ENCODE measurements around the gene LYSMD4.
"Not testable (repeated sequence)": the region's sequence is repeated elsewhere in the genome, so short reads cannot be mapped to it uniquely, and the experiment has no call there.

Gene LYSMD4

GRCh38 chr15:99733268-99734039 is at the start of gene LYSMD4:
LYSMD4 (minus strand) TSS chr15:99733437; CDS start chr15:99731999, 1,438 bp downstream.
- DNase-seq: peak; percentile 60

GRCh38 chr15:99782029-99782428 is 48.8 kb upstream of the LYSMD4 start:
- not testable (repeated sequence) for DNase-seq

GRCh38 chr15:99777144-99777543 is 43.9 kb upstream of the LYSMD4 start:
- DNase-seq: no peak

- no peak for DNase-seq
Observed at GRCh38 chr15:99764522-99764921, 31.3 kb upstream of the LYSMD4 start.

GRCh38 chr15:99763827-99764226 is 30.6 kb upstream of the LYSMD4 start:
- DNase-seq: no peak

GRCh38 chr15:99762288-99762687 is 29.1 kb upstream of the LYSMD4 start:
- no peak for DNase-seq

- DNase-seq: peak; percentile 26
Observed at GRCh38 chr15:99755692-99756409, 22.6 kb upstream of the LYSMD4 start.

- no peak for DNase-seq
Observed at GRCh38 chr15:99753066-99753465, 19.8 kb upstream of the LYSMD4 start.

GRCh38 chr15:99752556-99752955 is 19.3 kb upstream of the LYSMD4 start:
- no peak for DNase-seq

- DNase-seq: not testable (repeated sequence)
Observed at GRCh38 chr15:99750326-99750725, 17.1 kb upstream of the LYSMD4 start.

GRCh38 chr15:99749386-99749785 is 16.1 kb upstream of the LYSMD4 start:
- DNase-seq: no peak

- DNase-seq: no peak
Observed at GRCh38 chr15:99745370-99746086, 12.3 kb upstream of the LYSMD4 start.

- DNase-seq: no peak
Observed at GRCh38 chr15:99744142-99744541, 10.9 kb upstream of the LYSMD4 start.

- no peak for DNase-seq
Observed at GRCh38 chr15:99741835-99742234, 8.6 kb upstream of the LYSMD4 start.

GRCh38 chr15:99738021-99738847 is 5.0 kb upstream of the LYSMD4 start:
- no peak for DNase-seq

GRCh38 chr15:99736702-99737101 is 3.5 kb upstream of the LYSMD4 start:
- no peak for DNase-seq

GRCh38 chr15:99735868-99736267 is 2.6 kb upstream of the LYSMD4 start:
- DNase-seq: no peak

GRCh38 chr15:99734575-99734974 is 1.3 kb upstream of the LYSMD4 start:
- no peak for DNase-seq

GRCh38 chr15:99734040-99734291 is 729 bp upstream of the LYSMD4 start:
- not testable (repeated sequence) for DNase-seq

GRCh38 chr15:99732751-99733267 is 428 bp downstream of the LYSMD4 start:
- DNase-seq: no peak

- DNase-seq: no peak
Observed at GRCh38 chr15:99732124-99732750, 1.0 kb downstream of the LYSMD4 start.
